ENCODE results near the gene GPR42. TPM values are rescaled to one million over a fixed set of nuclear protein-coding genes. Genes with fewer than 3 reads are reported as not detected.

The GPR42 gene
- total and polyA plus RNA-seq, 2 donors from 2014 or later: not detected

GRCh38 chr19:35342430-35342829 is 28.4 kb upstream of the GPR42 start:
- Histone ChIP-seq H3K4me3 (ENCODE audit: low read length in 3 of 3) (no peak overlapping the region), H3K36me3 (ENCODE audit: control insufficient read depth in 2 of 3, insufficient read depth in 3 of 3, low read length in 3 of 3) (no peaks in the 10 kb centered on the region), H3K27ac (ENCODE audit: low read depth in 2 of 2, low read length in 2 of 2) (no peak overlapping the region), H3K4me1 (ENCODE audit: control insufficient read depth in 2 of 3, insufficient read depth in 2 of 3, low read depth in 1 of 3, low read length in 3 of 3) (no peaks in the 10 kb centered on the region), H3K9me3 (ENCODE audit: control insufficient read depth in 2 of 3, insufficient read depth in 1 of 3, low read length in 3 of 3) (no peaks in the 10 kb centered on the region), H3K9ac (ENCODE audit: low read length in 3 of 3) (no peak overlapping the region), H3K27me3 (ENCODE audit: control insufficient read depth, insufficient read depth, low read length) (no peaks in the 10 kb centered on the region)
- FAIRE-seq (no peak), DNase-seq (peak in 2 of 5 donors; percentile 22 to 24)
- intact Hi-C loops (cut with DNase I): no loop called here
- TF ChIP-seq CTCF (IDR thresholded peaks at IDR 0.05; ENCODE audit: borderline replicate concordance, extremely low read depth, insufficient read depth): no peak

- Histone ChIP-seq H3K4me1 (ENCODE audit: control insufficient read depth in 2 of 3, insufficient read depth in 2 of 3, low read depth in 1 of 3, low read length in 3 of 3) (no peaks in the 10 kb centered on the region), H3K36me3 (ENCODE audit: control insufficient read depth in 2 of 3, insufficient read depth in 3 of 3, low read length in 3 of 3) (no peaks in the 10 kb centered on the region), H3K9me3 (ENCODE audit: control insufficient read depth in 2 of 3, insufficient read depth in 1 of 3, low read length in 3 of 3) (no peaks in the 10 kb centered on the region), H3K9ac (ENCODE audit: low read length in 3 of 3) (no peak overlapping the region), H3K27me3 (ENCODE audit: control insufficient read depth, insufficient read depth, low read length) (no peaks in the 10 kb centered on the region), H3K4me3 (ENCODE audit: low read length in 3 of 3) (no peak overlapping the region), H3K27ac (ENCODE audit: low read depth in 2 of 2, low read length in 2 of 2) (no peak overlapping the region)
- peak in 2 of 5 donors; percentile 23 to 61 for DNase-seq
- no peak for TF ChIP-seq CTCF (IDR thresholded peaks at IDR 0.05; ENCODE audit: borderline replicate concordance, extremely low read depth, insufficient read depth)
- intact Hi-C loops (cut with DNase I): no loop called here
- FAIRE-seq: no peak
Observed at GRCh38 chr19:35344511-35345031, 26.3 kb upstream of the GPR42 start.

- H3K9ac ChIP-seq (ENCODE audit: low read length in 3 of 3): no peak overlapping the region
- no peaks in the 10 kb centered on the region for H3K9me3 ChIP-seq (ENCODE audit: control insufficient read depth in 2 of 3, insufficient read depth in 1 of 3, low read length in 3 of 3)
- DNase-seq: peak in 1 of 5 donors; percentile 23
- intact Hi-C loops (cut with DNase I): no loop called here
- no peak for TF ChIP-seq CTCF (IDR thresholded peaks at IDR 0.05; ENCODE audit: borderline replicate concordance, extremely low read depth, insufficient read depth)
- FAIRE-seq: no peak
- H3K27ac ChIP-seq (ENCODE audit: low read depth in 2 of 2, low read length in 2 of 2): no peak overlapping the region
- H3K36me3 ChIP-seq (ENCODE audit: control insufficient read depth in 2 of 3, insufficient read depth in 3 of 3, low read length in 3 of 3): no peaks in the 10 kb centered on the region
- H3K4me1 ChIP-seq (ENCODE audit: control insufficient read depth in 2 of 3, insufficient read depth in 2 of 3, low read depth in 1 of 3, low read length in 3 of 3): no peaks in the 10 kb centered on the region
- H3K4me3 ChIP-seq (ENCODE audit: low read length in 3 of 3): no peak overlapping the region
- H3K27me3 ChIP-seq (ENCODE audit: control insufficient read depth, insufficient read depth, low read length): no peaks in the 10 kb centered on the region
Observed at GRCh38 chr19:35345671-35346111, 25.2 kb upstream of the GPR42 start.

Measured in kidney (tissue), 14 donors.